Activated CD8-positive, alpha-beta memory T cell treated with anti-CD3 and anti-CD28 coated beads for 24 hours (primary cell): Measurements from ENCODE around the gene ZSCAN5B.
A peak's percentile ranks its signal among the peaks of the same experiment; 100 is the strongest.

Experiments
- DNase-seq: peaks from one replicate; pipeline ENCODE4 v3.0.0-alpha.2; 2020

The ZSCAN5B gene

DNA sequence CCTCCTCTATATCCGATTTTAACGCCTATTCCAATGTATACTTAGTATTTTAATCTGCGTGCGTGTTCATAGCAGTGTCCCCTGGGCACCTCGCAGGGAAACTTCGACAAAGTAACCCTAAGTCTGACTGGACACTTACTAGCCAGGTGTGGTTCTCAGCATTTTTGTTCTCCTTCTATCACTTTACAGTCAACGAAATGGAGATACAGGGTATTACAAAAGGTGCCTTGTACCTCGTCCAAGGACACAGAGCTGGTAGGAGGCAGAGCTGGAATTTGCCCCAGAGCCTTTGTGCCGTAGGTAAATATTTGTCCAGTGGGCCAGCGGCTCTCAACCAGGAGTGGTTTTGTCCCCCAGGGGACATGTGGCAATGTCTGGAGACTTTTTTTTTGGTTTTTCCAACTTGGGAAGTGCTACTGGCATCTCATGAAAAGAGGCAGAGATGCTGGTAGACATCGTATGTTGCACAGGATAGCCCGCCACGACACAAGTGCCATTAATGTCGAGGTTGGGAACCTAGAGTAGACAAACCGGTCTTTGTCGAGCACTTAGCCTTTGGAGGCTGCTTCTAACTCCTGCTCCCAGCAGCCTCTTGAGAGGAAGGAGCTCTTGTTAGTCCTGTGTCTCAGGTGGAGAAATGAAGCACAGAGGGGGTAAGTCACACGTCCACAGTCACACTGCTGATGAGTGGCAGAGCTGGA, 55.3 kb downstream of the ZSCAN5B start:
- DNase-seq: no peak

DNA sequence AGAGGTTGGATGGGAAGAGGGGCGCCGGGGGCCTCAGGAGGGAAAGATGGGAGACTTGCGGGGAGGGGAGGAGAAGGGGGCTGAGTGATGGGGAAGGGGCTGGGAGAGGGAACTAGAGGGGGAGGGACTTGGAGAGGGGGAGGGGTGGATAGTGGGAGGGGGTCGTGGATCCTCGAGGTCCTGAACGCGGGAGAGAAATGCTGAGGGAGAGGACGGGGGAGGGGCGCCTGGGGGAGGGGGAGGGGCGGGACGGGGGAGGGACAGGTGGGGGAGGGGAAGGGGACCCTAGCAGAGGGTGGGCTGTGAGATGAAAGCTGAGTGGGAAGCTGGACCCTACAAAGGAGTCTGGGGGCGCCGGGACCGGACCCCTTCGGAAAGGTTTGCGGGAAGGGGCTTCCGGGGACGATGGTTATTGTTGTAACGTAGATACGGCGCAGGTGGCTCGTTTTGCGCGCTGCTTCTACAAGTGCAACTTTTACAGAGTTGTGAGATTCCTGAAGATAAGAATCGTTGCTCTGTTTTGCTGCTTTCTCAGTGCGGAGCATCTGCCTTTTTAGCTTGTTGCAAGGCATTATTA, 56.1 kb downstream of the ZSCAN5B start:
- peak; percentile 70 for DNase-seq

DNA sequence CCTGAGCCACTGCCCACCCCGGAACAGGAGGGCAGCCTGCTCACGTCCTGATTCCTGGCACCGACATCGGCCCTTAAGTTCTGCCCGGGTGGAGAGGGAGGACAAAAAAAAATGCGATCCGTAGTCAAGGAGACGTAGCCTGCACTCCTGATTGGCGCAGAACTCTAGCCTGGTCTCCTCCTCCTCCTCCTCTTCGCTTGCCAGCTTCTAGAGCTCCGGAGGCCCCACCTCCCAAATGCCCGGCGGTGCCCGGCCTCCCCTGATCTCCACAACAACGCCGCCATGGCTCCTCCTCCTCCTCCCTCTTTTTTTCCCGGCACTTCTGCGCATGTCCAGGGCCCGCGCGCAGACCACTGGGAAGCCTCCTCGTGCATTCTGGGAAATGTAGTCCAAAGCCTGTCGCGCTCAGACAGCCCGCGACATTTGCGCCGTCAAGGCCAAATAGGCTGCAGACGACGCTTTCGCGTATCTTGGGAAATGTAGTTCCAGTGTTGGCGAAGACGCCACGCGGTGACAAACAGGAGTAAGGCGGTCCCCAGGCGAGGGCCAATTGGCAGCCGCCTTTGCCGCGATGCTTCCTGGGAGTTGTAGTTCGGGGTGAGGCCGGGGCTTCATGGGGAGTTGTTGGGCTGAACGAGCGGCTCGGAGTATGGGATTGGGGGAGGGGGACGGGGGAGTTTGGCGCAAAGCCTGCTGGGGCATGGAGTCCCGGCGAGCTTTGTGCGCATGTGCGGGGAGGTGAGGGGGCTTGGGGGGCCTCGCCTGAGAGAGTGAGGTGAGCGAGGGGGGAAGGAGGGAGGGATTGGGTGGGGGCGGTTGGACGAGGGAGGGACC, 56.8 kb downstream of the ZSCAN5B start, which contains the start of gene ZNF444:
ZNF444 (plus strand) TSS at position 705 of the 834 bp plus-strand sequence. CDS start 5,625 bp downstream, outside the sequence.
- peak; percentile 99 for DNase-seq

DNA sequence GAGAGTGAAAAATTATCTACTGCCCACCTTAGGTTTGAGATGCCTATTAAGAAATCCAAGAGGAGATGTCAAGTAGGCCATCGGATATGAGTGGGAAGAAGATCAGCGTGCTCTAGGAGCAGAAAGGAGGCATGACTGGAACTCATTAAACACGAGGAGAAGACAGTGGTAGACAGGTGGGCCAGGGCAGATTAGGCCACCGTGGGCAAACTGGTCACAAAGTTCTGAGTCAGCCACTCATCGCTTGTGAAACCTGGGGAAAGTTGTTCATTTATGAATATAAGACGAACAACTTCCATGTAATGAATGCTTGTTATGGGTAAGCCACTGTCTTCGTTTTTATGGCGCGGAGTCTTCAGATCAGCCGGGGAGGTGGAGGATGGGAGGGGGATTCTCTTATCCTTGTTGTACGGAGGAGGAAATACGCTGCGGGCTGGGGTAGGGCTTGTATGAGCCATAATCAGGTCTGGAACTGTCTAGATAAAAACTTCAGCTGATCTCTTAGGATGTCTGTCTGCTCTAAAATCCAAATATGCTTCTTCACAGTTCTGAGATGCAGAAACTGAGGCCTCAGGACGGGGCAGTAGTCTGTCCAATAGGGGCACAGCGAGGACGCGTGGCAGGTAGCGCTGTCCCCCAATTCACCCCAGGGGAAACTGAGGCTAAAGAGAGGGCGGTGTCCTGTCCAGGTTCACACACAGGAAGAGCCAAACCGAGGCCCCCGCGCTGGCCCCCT, 57.6 kb downstream of the ZSCAN5B start:
- no peak for DNase-seq
